Stimulated activated CD4-positive, alpha-beta T cell treated with anti-CD3 and anti-CD28 coated beads, Interleukin-12 subunit alpha, Interleukin-12 subunit beta, amount 100 ng/mL, for 4 hours (primary cell): ENCODE data around the gene TSPAN7.

ENCODE experiments used
- DNase-seq: peaks from one replicate; pipeline ENCODE4 v3.0.0-alpha.2; 2020

TSPAN7 gene

DNA sequence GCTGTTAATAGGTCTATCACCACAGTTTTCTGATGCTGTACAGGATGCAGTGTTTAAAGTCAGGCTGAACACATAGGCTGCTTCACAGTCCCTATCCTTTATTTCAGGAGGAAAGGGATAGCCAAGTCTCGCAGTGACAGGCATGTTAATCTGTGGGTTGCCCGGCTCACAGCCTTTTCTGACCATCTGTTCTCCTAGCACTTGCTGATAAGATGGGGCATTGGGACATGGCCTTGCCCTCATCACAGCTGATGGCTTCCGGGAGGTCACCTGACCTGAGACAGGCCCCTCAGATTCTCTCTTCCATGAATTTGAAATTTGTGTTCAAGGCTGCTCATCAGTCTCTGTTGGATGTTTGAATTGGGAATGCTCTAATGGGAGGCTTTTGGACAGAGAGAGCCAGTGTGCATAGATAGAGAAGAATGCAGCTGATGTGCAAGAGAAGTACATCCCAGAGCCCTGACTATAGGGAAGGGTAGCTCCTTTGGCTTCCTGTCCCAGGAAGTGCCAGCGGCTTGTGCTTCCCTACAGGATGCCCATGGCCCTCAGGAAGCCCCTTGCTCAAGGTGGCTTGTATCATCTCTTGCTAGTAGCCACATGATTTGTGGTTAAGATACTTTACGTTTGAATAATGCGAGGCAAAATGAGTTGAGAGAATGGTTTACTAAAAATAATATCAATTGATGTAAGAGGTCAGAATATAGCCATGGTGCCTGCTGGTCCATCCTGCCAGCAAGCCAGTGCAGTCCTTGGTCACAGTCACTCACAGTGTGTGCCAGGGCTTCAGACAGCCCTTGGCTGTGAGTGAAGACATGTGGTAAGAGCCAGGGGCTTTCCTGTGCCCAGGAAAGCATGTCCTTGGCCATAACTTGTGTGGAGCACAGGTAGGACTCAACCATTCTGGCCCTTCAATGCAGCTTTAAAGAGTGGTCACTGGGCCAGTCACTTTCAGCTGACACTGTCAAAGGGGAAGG lies 88.6 kb downstream of the TSPAN7 start:
- DNase-seq, result no peak

DNA sequence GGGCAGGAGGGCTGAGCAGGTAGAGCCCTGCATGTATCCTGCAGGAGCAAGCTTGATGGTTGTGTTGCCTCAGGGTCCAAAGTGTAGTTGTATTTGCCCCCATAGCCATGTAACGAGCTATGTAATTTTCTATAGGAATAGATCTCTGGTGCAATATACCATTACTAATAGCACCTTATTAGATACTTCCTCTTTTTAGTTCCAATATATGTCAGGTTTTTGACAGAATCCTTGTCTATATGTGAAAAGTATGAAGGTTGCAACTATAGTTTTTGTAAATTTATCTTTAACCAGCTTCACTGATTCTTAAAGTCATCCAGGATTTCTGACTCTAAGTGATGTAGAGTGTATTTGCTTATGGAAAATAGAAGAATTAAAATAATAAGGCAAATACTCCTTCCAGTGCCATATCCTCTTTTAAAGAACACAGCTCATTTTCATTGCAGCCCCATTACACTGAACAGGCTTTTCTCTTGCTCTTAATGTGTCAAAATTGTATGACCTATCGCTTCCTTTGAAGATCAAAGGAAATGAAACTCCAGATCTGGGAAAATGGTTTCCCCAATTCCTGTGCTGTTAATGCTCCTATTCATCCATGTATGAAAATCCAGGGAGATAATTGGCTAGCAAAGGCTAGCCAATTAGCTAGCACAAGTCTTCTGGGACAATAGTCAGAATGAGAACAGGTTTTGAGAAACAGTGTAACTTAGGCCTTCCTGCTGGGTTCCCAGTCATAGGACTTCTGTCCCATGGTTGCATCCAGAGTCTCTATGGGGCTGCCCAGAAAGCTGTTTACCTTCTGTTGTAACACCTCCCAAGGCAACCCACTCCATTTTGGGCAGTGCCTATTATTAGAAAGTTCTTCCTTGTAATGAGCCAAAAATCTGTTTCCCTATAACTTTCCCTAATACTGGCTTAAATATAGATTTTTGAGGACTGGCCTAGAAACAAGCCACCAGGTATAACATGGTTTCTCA lies 90.6 kb downstream of the TSPAN7 start:
- no peak for DNase-seq

DNA sequence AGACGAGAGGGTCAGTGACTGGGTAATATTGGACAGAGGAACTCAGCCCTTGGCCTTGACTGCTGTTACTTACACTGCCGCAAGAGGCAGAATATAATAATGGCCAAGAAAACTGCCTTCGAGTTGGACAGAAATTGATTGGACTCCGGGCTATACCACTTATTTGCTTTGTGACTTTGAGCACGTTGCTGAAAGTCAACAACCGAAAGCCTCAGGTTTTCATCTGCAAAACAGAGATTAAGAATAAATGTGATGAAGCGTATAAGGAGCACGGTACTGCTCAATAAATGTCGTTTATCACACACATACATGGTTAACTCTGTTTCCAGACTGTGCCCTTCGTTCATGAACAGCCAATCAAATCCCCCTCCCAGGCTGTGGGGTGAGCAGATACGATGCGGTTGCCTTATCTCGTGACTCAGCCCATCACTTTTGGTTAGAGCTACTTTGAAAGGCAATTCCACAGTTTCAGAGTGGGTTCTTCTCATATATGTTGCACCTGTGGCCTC lies 91.6 kb downstream of the TSPAN7 start:
- no peak for DNase-seq

DNA sequence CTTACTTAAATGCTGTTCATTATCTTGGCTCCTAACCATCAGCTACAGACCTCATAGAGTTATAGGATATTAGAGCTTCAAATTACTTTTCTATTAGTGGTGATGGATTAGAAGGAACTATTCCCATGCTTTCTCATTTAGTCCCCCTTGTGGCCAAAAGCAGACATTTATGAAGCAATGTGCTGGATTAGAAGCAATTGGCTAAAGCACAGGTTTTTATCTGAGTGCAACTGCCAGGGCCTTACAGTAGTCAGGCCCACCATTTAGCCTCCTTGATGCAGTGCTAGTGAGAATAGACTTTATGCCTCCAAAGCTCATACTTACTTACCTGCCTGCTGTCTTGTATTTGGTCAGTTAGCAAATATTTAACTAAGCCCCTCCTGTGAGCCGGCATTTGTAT lies 93.0 kb downstream of the TSPAN7 start:
- DNase-seq, result no peak

DNA sequence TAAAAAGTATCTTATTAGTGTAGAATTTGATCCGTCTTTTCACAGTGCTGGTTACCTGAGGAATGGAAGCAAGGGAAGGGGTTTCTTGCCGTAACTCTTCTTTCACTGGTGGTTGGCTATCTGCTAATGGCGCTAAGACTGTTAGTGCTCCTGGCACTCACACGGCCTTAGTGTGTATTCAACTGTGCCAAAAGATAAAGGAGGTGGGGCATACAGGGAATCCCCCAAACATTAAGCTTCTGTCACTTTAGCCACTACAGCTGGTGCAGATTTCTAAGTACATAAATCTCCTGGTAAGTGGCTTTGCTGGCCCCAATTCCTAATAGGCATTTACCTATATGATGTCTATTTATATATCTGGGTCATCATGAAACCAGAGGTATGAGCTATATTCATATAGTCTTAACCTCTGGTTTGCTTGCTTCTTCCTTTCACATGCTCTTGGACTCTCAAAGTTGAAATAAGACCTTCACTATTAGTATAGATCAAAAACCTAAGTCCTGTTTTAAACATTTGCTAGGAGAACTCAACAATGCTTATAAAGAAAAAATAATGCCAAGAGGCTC lies 95.1 kb downstream of the TSPAN7 start:
- no peak for DNase-seq

DNA sequence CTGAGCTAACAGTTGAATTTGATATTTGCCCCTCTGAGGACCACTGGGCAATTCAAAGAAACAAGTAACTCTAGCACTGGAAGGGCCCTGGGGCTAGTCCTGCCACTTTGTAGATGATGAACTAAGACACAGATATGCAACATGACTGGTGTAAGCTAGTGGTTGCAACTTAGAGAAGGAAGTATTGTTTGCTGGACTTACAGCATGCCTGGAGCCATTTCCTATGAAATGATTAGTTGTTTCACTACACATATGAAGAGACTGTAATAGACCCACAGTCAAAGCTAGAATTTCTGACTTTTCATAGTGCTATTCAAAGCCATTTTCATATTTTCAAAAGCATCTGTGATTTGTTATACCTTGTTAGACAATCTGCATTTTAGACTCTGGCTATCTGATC lies 96.2 kb downstream of the TSPAN7 start:
- DNase-seq, result no peak

DNA sequence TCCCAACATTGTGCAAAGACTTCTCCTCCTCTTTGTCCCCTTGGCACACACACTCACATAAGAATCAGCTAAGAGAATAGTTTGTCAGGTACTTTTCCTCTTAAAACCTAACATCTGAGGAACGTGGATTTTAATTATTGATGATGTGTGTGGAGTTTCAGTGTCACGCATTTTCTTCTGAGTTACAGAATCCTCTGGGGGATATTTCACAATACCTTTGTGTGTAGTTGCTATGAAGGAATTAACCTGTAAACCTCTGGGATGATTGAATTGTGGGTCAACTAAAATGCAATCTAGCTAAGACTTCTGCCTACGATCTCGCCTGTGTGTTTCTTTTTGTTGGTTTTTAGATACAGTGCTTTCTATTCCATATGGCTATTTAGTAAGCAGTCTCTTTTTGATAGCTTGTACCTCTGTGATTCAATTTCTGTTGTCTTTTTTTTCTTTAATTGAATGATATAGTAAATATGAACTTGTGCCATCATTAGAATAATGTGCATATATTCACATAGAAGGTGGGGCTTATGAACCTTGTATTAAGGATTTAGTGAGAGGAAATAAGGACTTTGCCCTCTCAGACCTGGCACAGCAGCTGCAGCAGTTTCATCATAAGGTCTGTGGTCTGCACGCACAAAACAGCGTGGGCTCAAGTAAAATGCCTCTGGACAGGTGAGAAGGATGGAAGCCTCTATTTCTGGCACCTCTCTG lies 99.2 kb downstream of the TSPAN7 start:
- DNase-seq, result no peak

DNA sequence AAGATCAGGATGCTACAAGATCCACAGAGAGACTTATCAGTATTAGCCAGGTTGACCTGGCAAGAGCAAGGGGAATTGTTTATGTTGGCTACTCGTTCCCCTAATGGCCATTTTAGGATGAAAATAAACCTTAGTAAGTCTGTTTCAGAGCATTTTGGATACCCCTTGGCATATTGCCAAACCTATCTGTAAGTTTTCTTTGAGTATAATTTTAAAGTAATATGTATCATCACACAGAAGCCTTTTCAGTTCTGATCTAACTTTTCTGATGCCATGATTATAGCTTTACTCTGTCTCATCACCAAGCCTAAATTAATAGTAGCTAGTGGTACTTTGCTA lies 99.7 kb downstream of the TSPAN7 start:
- no peak for DNase-seq

DNA sequence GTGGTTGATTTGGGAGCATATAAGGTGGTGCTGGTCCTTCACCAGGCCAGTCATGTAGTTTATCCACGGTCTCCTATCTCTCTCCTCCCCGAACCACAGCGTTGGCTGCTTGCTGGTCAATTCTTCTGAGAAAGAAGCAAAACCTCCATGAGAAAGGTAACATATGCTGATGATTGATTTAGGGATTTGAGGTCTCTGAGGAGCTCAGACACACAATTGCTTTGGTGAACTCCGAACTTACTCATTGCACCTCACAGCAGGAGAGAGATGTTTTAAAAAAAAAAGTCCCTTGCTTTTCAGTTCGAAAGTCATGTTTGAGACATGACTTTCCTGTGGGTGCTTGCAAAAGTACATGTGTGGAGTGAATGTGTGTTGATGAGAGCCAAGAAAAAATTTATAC lies 100.2 kb downstream of the TSPAN7 start:
- DNase-seq, result no peak

DNA sequence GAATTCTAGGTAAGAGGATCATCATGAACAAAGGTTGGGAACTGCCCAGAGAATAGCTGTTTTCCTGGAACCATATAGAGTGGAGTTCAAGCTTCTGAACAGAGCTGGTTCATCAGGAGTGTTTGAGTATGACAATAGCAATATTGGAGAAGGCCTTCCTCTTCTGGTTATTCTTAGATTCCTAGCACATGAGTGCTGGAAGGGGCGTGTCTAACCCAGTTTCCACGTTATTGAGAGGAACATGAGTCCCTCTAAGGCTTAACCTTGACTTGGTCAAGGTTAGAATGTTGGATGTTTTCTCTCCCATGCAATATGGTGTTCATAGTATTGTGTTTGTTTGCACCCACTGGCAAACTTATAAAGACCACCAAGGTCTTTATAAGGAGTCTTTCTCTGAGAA lies 101.3 kb downstream of the TSPAN7 start:
- DNase-seq, result no peak

DNA sequence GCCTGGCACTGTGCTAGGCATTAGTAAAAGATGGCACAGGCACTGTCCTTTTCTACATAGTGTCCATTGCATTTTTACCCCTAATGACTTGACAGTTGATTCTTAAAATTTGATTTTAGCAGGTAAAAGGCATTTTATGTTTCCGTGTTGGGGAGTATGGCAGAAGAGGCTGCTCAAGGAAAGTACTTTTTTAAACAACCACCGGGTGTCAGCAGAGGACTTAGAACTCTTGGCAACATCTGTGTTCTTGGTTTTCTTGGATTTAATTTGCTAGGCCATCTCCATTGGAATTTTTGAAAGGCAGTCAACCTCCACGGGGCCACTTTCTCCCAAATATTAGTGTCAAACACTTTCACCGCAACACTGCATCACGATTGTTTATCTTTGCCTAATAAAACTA lies 102.9 kb downstream of the TSPAN7 start:
- DNase-seq, result no peak

DNA sequence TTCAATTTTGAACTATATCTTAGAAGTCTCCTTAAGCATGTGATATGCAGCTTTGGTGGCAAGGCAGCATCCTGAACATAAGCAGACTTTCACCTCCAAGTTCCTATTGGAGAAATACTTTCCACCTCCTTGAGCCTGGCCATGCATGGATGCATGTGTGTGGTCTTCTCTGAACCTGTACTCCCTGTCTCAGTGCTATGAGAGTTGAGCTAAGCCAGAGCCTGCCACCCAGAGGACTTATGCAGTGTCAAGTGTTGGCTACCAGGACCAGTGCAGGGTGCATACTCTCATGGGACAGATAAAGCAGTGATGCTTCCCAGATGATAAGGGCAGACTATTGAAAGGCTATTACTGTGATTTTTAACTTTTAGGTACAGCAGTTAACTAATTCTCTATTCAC lies 105.6 kb downstream of the TSPAN7 start:
- no peak for DNase-seq

DNA sequence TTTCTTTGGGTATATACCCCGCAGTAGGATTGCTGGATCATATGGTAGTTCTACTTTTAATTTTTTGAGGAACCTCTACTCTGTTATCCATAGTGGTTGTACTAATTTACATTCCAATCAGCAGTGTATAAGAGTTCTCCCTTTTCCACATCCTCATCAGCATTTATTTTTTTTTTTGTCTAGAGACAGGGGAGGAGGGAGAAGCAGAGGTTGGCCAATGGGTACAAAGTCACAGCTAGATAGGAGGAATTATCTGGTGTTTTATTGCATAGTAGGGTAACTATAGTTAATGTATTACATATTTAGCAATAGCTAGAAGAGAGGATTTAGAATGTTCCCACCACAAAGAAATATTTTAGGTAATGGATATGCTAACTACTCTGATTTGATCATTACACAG lies 107.4 kb downstream of the TSPAN7 start:
- DNase-seq, result no peak

DNA sequence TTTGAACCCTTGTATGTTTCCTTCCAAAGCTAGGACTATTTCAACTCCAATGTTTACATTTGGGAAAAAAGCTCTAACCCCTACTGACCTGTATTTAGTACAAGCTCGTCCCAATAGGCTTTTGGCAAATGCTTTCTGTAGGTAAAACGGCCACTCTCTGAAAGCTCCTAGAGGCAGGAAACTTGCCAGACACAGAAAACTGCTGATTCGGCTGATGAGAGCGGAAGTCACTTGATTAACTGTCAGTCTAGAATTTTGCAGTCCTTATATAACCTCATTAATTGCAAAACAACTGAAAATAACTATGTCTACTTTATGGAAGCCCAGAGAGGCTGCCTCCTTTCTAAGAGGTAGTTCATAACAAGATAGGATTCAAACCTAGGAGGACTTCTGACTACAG lies 108.1 kb downstream of the TSPAN7 start:
- no peak for DNase-seq

DNA sequence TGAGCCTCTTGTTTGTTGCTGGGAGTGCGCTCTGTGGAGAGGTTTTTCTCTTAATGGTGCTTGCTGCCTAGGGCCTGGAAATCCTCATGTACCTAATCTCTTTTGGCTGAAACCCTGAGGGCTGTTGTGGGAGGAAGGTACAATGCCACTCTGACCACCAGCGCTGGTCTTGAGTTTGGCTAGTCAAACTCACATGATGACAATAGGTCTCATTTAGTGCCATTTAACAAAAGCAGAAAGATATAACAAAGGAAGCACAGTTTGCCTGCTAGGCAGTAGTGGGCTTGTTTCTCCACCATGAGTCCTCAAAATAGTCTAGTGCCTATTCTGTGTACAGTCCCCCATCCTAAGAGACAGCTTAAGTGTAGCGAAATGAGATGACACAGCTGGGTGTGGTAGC lies 111.3 kb downstream of the TSPAN7 start:
- DNase-seq, result no peak

DNA sequence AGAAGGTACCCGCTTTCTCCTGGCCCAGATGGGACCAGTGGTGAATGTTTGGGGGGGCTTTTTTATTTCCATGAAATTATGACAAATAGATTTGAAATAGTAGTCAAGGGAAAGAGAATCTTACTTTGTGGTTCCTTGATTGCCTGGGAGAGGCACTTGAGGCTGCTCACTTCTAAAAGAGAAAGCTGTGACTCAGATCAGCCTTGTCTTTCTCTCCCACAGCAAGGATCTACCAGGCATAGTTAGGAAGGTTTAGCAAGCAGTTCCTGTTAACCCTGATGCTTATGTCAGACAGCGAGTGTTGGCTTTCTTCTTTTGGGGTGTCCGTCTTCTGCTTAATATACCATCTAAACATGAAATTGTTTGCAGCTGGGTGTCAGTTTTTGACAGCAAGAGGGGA lies 114.5 kb downstream of the TSPAN7 start:
- no peak for DNase-seq

DNA sequence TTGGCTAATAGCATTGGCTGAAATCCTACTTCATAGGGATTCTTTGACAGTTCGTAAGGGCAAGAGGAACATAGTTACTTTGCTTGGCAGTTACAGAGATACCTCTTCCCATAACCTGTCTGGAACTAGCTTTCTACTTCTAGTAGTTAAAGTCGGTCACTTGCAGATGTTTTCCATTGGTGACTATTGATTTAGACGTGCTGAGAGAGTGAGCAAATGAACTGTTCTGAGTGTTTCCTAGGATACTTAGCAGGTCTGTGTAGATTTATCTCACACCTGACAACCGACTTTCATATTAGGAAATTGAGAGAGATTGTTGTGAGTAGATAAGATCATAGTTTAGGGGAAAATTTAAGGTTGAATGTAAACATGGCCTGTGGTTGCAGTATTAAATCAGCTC lies 116.8 kb downstream of the TSPAN7 start:
- no peak for DNase-seq

DNA sequence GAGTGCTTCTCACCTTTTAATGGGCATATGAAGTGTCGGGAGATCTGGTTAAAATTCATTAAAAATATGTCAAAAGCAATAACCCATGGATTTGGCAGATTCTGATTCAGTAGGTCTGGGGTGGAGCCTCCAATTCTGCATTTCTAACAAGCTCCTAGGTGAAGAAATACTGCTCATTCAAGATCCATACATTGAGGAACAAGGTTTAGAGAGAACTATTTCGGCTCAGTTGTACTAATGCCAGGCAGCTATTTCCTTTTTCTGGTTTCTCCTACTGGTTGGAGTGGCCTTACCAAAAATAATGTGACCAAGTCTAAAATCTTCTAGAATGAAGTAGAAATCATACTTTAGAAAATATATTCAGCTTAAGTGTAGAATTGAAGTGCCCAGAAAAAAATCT lies 117.5 kb downstream of the TSPAN7 start:
- no peak for DNase-seq

DNA sequence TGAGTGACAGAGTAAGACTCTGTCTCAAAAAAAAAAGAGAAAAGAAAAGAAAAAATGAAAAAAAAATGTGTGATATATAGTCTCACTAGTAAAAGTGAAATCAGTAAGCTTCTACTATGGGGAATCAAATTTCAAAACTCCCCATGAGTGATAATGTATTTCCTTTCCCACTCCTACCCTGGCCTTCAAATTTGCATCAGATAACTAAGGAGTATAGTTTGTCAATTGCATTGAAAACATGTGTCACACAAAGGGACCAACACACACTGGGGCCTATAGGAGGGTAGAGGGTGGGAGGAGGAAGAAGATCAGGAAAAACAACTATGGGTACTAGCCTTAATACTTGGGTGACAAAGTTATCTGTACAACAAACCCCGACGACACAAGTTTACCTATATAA lies 118.4 kb downstream of the TSPAN7 start:
- no peak for DNase-seq

DNA sequence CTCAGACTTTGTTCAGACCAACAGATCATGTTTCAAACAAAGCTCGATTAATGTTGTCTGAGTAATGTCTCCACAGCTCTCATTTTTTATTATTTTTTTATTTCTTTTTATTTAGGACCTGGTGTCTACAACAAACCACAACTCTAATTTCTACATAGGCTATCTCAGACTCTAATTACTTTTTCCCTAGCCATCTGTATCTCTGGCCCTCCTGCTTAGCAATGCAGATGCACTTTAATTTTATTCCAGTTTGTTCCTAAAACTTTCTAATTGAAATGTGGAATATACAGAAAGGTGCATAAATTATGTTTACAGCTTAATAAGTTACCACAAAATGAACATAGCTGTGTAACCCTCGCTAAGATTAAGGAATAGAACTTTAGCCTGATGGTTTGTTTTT lies 120.8 kb downstream of the TSPAN7 start:
- DNase-seq, result no peak

DNA sequence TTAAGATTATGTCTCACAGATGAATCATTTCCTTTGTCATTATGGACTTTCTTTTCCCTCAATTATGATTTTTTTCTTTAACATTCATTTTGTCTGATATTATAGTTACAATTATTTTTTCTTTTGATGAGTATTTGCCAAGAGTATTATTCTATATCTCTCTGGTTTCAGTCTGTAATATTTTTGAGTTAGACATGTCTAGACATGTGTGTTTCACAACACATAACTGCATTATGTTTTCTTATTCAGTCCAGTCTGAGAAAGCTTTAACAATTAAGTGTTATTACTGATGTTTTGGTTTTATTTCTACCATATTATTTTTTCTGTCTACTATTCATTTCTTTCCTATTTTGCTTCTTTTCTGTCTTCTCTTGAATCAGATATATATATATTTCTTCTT lies 131.6 kb downstream of the TSPAN7 start:
- no peak for DNase-seq

DNA sequence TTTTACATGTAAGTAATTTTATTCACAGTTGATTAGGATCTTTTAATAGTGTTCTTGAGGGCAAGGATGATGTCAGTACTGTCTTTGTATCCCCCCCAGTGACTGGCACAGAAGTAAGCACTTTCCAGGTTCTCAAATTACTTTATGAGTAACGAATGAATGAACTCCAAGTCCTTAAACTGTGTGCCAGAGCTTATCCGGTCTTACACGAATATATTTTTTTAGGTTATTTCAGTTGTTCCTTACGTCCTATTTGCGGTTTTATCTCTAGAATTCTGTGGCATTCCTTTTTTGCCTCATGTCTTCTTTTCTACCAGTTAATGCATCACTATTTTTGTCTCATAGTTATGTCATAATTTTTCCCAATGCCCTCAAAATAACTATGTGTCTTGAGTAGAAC lies 133.1 kb downstream of the TSPAN7 start:
- no peak for DNase-seq

DNA sequence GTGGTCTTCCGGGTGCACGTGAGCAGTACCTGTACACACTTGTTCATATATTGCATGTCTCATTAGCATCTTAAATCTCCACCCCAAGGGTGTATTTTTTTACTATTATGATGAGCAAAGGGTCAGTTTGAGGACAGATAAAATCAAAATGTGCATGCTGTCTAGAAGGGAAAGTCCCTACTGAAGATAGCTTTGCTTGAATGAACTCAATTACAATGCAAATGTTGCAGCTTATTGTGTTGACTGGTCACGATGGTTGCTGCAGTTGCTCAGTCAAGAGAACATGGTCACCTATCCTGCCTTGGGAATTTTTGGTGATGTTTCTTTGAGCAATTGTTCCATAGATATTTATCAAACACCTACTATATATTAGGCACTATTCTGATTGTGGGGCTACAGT lies 136.1 kb downstream of the TSPAN7 start:
- no peak for DNase-seq
